Activated T-cell treated with anti-CD3 and anti-CD28 coated beads, Interleukin-2, amount 50 U/mL, for 24 hours (primary cell): Measurements from ENCODE around the gene DTWD2.
"Not testable (repeated sequence)": the region's sequence is repeated elsewhere in the genome, so short reads cannot be mapped to it uniquely, and the experiment has no call there.

Experiments
- DNase-seq: peaks from one replicate; pipeline ENCODE4 v3.0.0-alpha.2; 2020
- H3K27ac Mint-ChIP-seq: 2 replicates; pipeline ENCODE4 v1.8.0; 2020; ENCODE audit warnings: mild to moderate bottlenecking, mixed read lengths
- H3K27me3 Mint-ChIP-seq: 2 replicates; pipeline ENCODE4 v1.8.0; 2020; ENCODE audit warnings: mixed read lengths
- H3K36me3 Mint-ChIP-seq: 2 replicates; pipeline ENCODE4 v1.8.0; 2020; ENCODE audit warnings: low read depth, mixed read lengths
- H3K4me1 Mint-ChIP-seq: 2 replicates; pipeline ENCODE4 v1.8.0; 2020; ENCODE audit warnings: low read depth, mixed read lengths
- H3K4me3 Mint-ChIP-seq: 2 replicates; pipeline ENCODE4 v1.8.0; 2020; ENCODE audit warnings: mild to moderate bottlenecking, moderate library complexity, mixed read lengths
- H3K9me3 Mint-ChIP-seq: 2 replicates; pipeline ENCODE4 v1.8.0; 2020; ENCODE audit warnings: mixed read lengths

DTWD2 gene

GRCh38 chr5:118950354-118950753 is 38.0 kb downstream of the DTWD2 start:
- not testable (repeated sequence) for H3K4me1 Mint-ChIP-seq, H3K27me3 Mint-ChIP-seq, DNase-seq, H3K36me3 Mint-ChIP-seq, H3K9me3 Mint-ChIP-seq, H3K4me3 Mint-ChIP-seq, H3K27ac Mint-ChIP-seq

GRCh38 chr5:118946138-118946800 is 42.1 kb downstream of the DTWD2 start:
- DNase-seq, result no peak
- H3K4me3 Mint-ChIP-seq, result no peak overlapping the region

GRCh38 chr5:118937393-118938061 is 50.8 kb downstream of the DTWD2 start:
- Mint-ChIP-seq H3K36me3 (peaks cover under 1% of the 10 kb centered on the region), H3K27ac (no peak overlapping the region), H3K27me3 (no peaks in the 10 kb centered on the region), H3K4me3 (no peak overlapping the region), H3K9me3 (no peaks in the 10 kb centered on the region), H3K4me1 (no peaks in the 10 kb centered on the region)
- DNase-seq, result no peak

More at GRCh38 chr5:118946138-118946800, 42.1 kb downstream of the DTWD2 start:
- Mint-ChIP-seq H3K36me3 (peaks cover 1% of the 10 kb centered on the region), H3K27me3 (no peaks in the 10 kb centered on the region), H3K9me3 (no peaks in the 10 kb centered on the region), H3K4me1 (no peaks in the 10 kb centered on the region), H3K27ac (no peak overlapping the region)

- no peak overlapping the region for H3K4me3 Mint-ChIP-seq
- DNase-seq, result no peak
- no peaks in the 10 kb centered on the region for H3K27me3 Mint-ChIP-seq
- H3K9me3 Mint-ChIP-seq, result no peaks in the 10 kb centered on the region
- peaks cover 3% of the 10 kb centered on the region for H3K36me3 Mint-ChIP-seq
- no peaks in the 10 kb centered on the region for H3K4me1 Mint-ChIP-seq
- no peak overlapping the region for H3K27ac Mint-ChIP-seq
These were observed 54.6 kb downstream of the DTWD2 start for GRCh38 chr5:118933703-118934102.

GRCh38 chr5:118931564-118931963 is 56.8 kb downstream of the DTWD2 start:
- Mint-ChIP-seq H3K27me3 (no peaks in the 10 kb centered on the region), H3K4me1 (no peaks in the 10 kb centered on the region), H3K4me3 (no peak overlapping the region), H3K36me3 (peaks cover 3% of the 10 kb centered on the region), H3K27ac (no peak overlapping the region), H3K9me3 (no peaks in the 10 kb centered on the region)
- no peak for DNase-seq

- H3K27me3 Mint-ChIP-seq, result no peaks in the 10 kb centered on the region
- DNase-seq, result no peak
- H3K9me3 Mint-ChIP-seq, result no peaks in the 10 kb centered on the region
- no peak overlapping the region for H3K27ac Mint-ChIP-seq
- H3K4me1 Mint-ChIP-seq, result no peaks in the 10 kb centered on the region
- peaks cover 7% of the 10 kb centered on the region for H3K36me3 Mint-ChIP-seq
- no peak overlapping the region for H3K4me3 Mint-ChIP-seq
These were observed 64.3 kb downstream of the DTWD2 start for GRCh38 chr5:118924006-118924389.

GRCh38 chr5:118923295-118924005 is 64.9 kb downstream of the DTWD2 start:
- peaks cover 1% of the 10 kb centered on the region for H3K4me1 Mint-ChIP-seq
- H3K9me3 Mint-ChIP-seq, result no peaks in the 10 kb centered on the region
- H3K27me3 Mint-ChIP-seq, result no peaks in the 10 kb centered on the region
- DNase-seq, result no peak
- peaks cover 7% of the 10 kb centered on the region for H3K36me3 Mint-ChIP-seq
- H3K4me3 Mint-ChIP-seq, result no peak overlapping the region
- no peak overlapping the region for H3K27ac Mint-ChIP-seq

- no peak for DNase-seq
These were observed 66.5 kb downstream of the DTWD2 start for GRCh38 chr5:118921866-118922265.

GRCh38 chr5:118919016-118919415 is 69.3 kb downstream of the DTWD2 start:
- Mint-ChIP-seq H3K9me3 (peaks cover 4% of the 10 kb centered on the region), H3K27ac (no peak overlapping the region), H3K36me3 (peaks cover 7% of the 10 kb centered on the region), H3K27me3 (no peaks in the 10 kb centered on the region), H3K4me1 (peaks cover 1% of the 10 kb centered on the region), H3K4me3 (no peak overlapping the region)
- DNase-seq, result no peak

More at GRCh38 chr5:118921866-118922265, 66.5 kb downstream of the DTWD2 start:
- Mint-ChIP-seq H3K4me1 (peaks cover 1% of the 10 kb centered on the region), H3K9me3 (no peaks in the 10 kb centered on the region), H3K36me3 (peaks cover 7% of the 10 kb centered on the region), H3K4me3 (no peak overlapping the region), H3K27ac (no peak overlapping the region), H3K27me3 (no peaks in the 10 kb centered on the region)

GRCh38 chr5:118918232-118918631 is 70.1 kb downstream of the DTWD2 start:
- Mint-ChIP-seq H3K4me1 (peaks cover 1% of the 10 kb centered on the region), H3K4me3 (no peak overlapping the region), H3K36me3 (peaks cover 7% of the 10 kb centered on the region), H3K9me3 (peaks cover 4% of the 10 kb centered on the region), H3K27me3 (no peaks in the 10 kb centered on the region), H3K27ac (no peak overlapping the region)
- no peak for DNase-seq

GRCh38 chr5:118907536-118907935 is 80.8 kb downstream of the DTWD2 start:
- H3K9me3 Mint-ChIP-seq, DNase-seq, H3K4me3 Mint-ChIP-seq, H3K4me1 Mint-ChIP-seq, H3K36me3 Mint-ChIP-seq, H3K27me3 Mint-ChIP-seq, H3K27ac Mint-ChIP-seq: not testable (repeated sequence)

- no peaks in the 10 kb centered on the region for H3K27me3 Mint-ChIP-seq
- H3K4me3 Mint-ChIP-seq, result no peak overlapping the region
- no peak overlapping the region for H3K27ac Mint-ChIP-seq
- H3K36me3 Mint-ChIP-seq, result no peaks in the 10 kb centered on the region
- H3K9me3 Mint-ChIP-seq, result no peaks in the 10 kb centered on the region
- H3K4me1 Mint-ChIP-seq, result no peaks in the 10 kb centered on the region
- DNase-seq, result no peak
These were observed 81.4 kb downstream of the DTWD2 start for GRCh38 chr5:118906947-118907346.

GRCh38 chr5:118905196-118905595 is 83.2 kb downstream of the DTWD2 start:
- Mint-ChIP-seq H3K27ac (no peak overlapping the region), H3K9me3 (no peaks in the 10 kb centered on the region), H3K4me3 (no peak overlapping the region), H3K27me3 (no peaks in the 10 kb centered on the region), H3K36me3 (no peaks in the 10 kb centered on the region), H3K4me1 (no peaks in the 10 kb centered on the region)
- no peak for DNase-seq

GRCh38 chr5:118902656-118903438 is 85.5 kb downstream of the DTWD2 start:
- H3K27me3 Mint-ChIP-seq, result no peaks in the 10 kb centered on the region
- H3K36me3 Mint-ChIP-seq, result no peaks in the 10 kb centered on the region
- no peak overlapping the region for H3K4me3 Mint-ChIP-seq
- no peaks in the 10 kb centered on the region for H3K4me1 Mint-ChIP-seq
- no peaks in the 10 kb centered on the region for H3K9me3 Mint-ChIP-seq
- no peak overlapping the region for H3K27ac Mint-ChIP-seq
- DNase-seq, result no peak
